Measurements from ENCODE around the gene RPL14. TPM values are rescaled to one million over a fixed set of nuclear protein-coding genes. Genes with fewer than 3 reads are reported as not detected.
A peak's percentile ranks its signal among the peaks of the same experiment; 100 is the strongest.

The RPL14 gene
- polyA plus RNA-seq, 3 donors = 316 to 377 (median 348) TPM

- Histone ChIP-seq H3K36me3 (replicated peaks in 1 of 2; ENCODE audit: control insufficient read depth in 1 of 2, insufficient read depth in 2 of 2, low read length in 2 of 2) (no peaks in the 10 kb centered on the region), H3K4me3 (replicated peaks in 1 of 3; ENCODE audit: low read depth in 2 of 3, low read length in 3 of 3) (no peak overlapping the region), H3K79me2 (ENCODE audit: insufficient read depth, low read length) (no peaks in the 10 kb centered on the region), H2AFZ (ENCODE audit: insufficient read depth, low read depth, low read length, poor library complexity, severe bottlenecking) (no peak overlapping the region), H3K27ac (ENCODE audit: low read depth in 1 of 2, low read length in 2 of 2) (no peak overlapping the region), H3K27me3 (ENCODE audit: control insufficient read depth in 2 of 2, insufficient read depth in 2 of 2, low read length in 2 of 2) (no peaks in the 10 kb centered on the region), H3K4me1 (ENCODE audit: control insufficient read depth in 1 of 2, insufficient read depth in 2 of 2, low read length in 2 of 2) (no peaks in the 10 kb centered on the region), H3K9me3 (replicated peaks in 1 of 2; ENCODE audit: control insufficient read depth in 1 of 2, insufficient read depth in 1 of 2, low read length in 2 of 2) (no peaks in the 10 kb centered on the region), H4K20me1 (ENCODE audit: insufficient read depth, low read length) (no peaks in the 10 kb centered on the region), H3K9ac (ENCODE audit: insufficient read depth, low read length, poor library complexity, severe bottlenecking) (no peak overlapping the region), H3K4me2 (replicated peaks; ENCODE audit: extremely low read depth, low read length, poor library complexity, severe bottlenecking) (no peak overlapping the region)
- intact Hi-C loops (cut with micrococcal nuclease) = no loop called here
- H3K27ac Mint-ChIP-seq = peak overlapping the region in 1 of 7 donors; percentile 11
- TF ChIP-seq CTCF (IDR thresholded peaks at IDR 0.05) = no peak
- DNase-seq = no peak
- H3K9me3 Mint-ChIP-seq = peaks cover 0 to 1% (median 0%) of the 10 kb centered on the region in 7 donors
- H3K27me3 Mint-ChIP-seq (ENCODE audit: low read depth in 3 of 3) = peaks cover 0 to 3% (median 1%) of the 10 kb centered on the region in 3 donors
- no peak overlapping the region for H3K4me3 Mint-ChIP-seq
- H3K36me3 Mint-ChIP-seq = peaks cover 6 to 9% of the 10 kb centered on the region in 2 donors
- no CpG with 5 or more reads among the region's 2 CpGs for WGBS (ENCODE audit: insufficient coverage)
- no peaks in the 10 kb centered on the region for H3K4me1 Mint-ChIP-seq
Measured at GRCh38 chr3:40494698-40495097, 37.6 kb downstream of the RPL14 start.

GRCh38 chr3:40497288-40497687 is 40.1 kb downstream of the RPL14 start:
- no CpG with 5 or more reads among the region's 2 CpGs for WGBS (ENCODE audit: insufficient coverage)
- no peak overlapping the region for H3K4me3 Mint-ChIP-seq

More at GRCh38 chr3:40497288-40497687, 40.1 kb downstream of the RPL14 start:
- no peaks in the 10 kb centered on the region for H3K4me1 ChIP-seq (ENCODE audit: control insufficient read depth in 1 of 2, insufficient read depth in 2 of 2, low read length in 2 of 2)
- H3K4me1 Mint-ChIP-seq = no peaks in the 10 kb centered on the region
- H3K27me3 ChIP-seq (ENCODE audit: control insufficient read depth in 2 of 2, insufficient read depth in 2 of 2, low read length in 2 of 2) = no peaks in the 10 kb centered on the region
- no peak overlapping the region for H3K4me2 ChIP-seq (replicated peaks; ENCODE audit: extremely low read depth, low read length, poor library complexity, severe bottlenecking)
- no peak for DNase-seq
- peaks cover 0 to 4% (median 1%) of the 10 kb centered on the region in 3 donors for H3K27me3 Mint-ChIP-seq (ENCODE audit: low read depth in 3 of 3)
- H2AFZ ChIP-seq (ENCODE audit: insufficient read depth, low read depth, low read length, poor library complexity, severe bottlenecking) = no peak overlapping the region
- H3K79me2 ChIP-seq (ENCODE audit: insufficient read depth, low read length) = no peaks in the 10 kb centered on the region
- no peak for TF ChIP-seq CTCF (IDR thresholded peaks at IDR 0.05)
- intact Hi-C loops (cut with micrococcal nuclease) = no loop called here
- no peaks in the 10 kb centered on the region for H3K9me3 Mint-ChIP-seq
- H3K36me3 ChIP-seq (replicated peaks in 1 of 2; ENCODE audit: control insufficient read depth in 1 of 2, insufficient read depth in 2 of 2, low read length in 2 of 2) = no peaks in the 10 kb centered on the region
- H3K9me3 ChIP-seq (replicated peaks in 1 of 2; ENCODE audit: control insufficient read depth in 1 of 2, insufficient read depth in 1 of 2, low read length in 2 of 2) = no peaks in the 10 kb centered on the region
- no peak overlapping the region for H3K27ac Mint-ChIP-seq
- peaks cover 1 to 5% of the 10 kb centered on the region in 2 donors for H3K36me3 Mint-ChIP-seq
- H3K9ac ChIP-seq (ENCODE audit: insufficient read depth, low read length, poor library complexity, severe bottlenecking) = no peak overlapping the region
- no peak overlapping the region for H3K27ac ChIP-seq (ENCODE audit: low read depth in 1 of 2, low read length in 2 of 2)
- no peak overlapping the region for H3K4me3 ChIP-seq (replicated peaks in 1 of 3; ENCODE audit: low read depth in 2 of 3, low read length in 3 of 3)
- H4K20me1 ChIP-seq (ENCODE audit: insufficient read depth, low read length) = no peaks in the 10 kb centered on the region
